ENCODE measurements around the gene PEMT.
A peak's percentile ranks its signal among the peaks of the same experiment; 100 is the strongest.

DNA sequence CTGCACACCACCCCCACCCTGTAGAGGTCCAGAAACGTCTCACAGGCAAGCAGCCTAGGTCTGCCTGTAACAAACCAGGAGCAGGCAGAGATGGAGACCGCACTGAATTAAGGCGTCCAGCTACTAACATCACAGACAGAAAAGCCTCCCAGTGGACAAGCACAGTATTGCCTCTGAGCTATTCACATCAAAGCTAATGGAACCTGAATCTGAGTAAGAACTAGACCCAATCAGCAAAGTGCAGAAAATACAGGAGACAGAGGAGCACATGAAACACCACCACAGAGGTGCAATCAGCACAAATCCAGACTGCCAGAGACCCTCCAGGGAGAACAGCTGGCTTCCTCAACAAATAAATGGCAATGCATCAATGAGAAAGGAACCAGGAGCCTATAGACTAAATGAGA, 22.2 kb upstream of the PEMT start:
- TF ChIP-seq, protein P1, sequence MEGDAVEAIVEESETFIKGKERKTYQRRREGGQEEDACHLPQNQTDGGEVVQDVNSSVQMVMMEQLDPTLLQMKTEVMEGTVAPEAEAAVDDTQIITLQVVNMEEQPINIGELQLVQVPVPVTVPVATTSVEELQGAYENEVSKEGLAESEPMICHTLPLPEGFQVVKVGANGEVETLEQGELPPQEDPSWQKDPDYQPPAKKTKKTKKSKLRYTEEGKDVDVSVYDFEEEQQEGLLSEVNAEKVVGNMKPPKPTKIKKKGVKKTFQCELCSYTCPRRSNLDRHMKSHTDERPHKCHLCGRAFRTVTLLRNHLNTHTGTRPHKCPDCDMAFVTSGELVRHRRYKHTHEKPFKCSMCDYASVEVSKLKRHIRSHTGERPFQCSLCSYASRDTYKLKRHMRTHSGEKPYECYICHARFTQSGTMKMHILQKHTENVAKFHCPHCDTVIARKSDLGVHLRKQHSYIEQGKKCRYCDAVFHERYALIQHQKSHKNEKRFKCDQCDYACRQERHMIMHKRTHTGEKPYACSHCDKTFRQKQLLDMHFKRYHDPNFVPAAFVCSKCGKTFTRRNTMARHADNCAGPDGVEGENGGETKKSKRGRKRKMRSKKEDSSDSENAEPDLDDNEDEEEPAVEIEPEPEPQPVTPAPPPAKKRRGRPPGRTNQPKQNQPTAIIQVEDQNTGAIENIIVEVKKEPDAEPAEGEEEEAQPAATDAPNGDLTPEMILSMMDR (IDR thresholded peaks at IDR 0.05): peak in 1 of 3 donors; percentile 20
- TF ChIP-seq POLR2A (IDR thresholded peaks at IDR 0.05): no peak
